GM19238 (cell line): Measurements from ENCODE around the gene TSPAN8.
"Not testable (repeated sequence)": the region's sequence is repeated elsewhere in the genome, so short reads cannot be mapped to it uniquely, and the experiment has no call there.

Experiments used
- DNase-seq: peaks from one replicate; pipeline ENCODE4 v3.0.0; 2011; ENCODE audit warnings: low spot score; ENCODE audit not compliant: insufficient read length

The TSPAN8 gene

GRCh38 chr12:71164568-71165197 is 6.9 kb upstream of the TSPAN8 start:
- no peak for DNase-seq

GRCh38 chr12:71164166-71164565 is 6.4 kb upstream of the TSPAN8 start:
- DNase-seq = no peak

GRCh38 chr12:71162832-71163763 is 5.3 kb upstream of the TSPAN8 start:
- no peak for DNase-seq

DNA sequence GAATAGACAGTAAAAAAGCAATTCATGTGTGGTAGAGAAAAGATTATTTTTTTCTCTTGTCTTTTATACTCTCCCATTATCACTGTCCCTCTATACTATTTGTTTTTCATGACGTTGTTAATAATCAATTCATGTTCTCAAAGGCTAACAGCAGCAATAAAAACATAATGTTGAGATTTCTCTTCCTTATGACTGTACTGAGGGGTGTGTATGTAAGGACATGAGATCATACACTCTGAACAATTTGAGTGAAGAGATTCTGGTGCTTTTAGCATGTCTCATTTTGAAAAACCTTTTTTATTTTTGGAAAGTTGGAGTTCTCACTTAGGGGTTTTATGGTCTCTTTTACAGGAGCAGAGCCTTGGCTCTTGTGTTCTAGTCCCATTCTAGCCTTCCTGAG is 3.8 kb upstream of the TSPAN8 start:
- DNase-seq = no peak

DNA sequence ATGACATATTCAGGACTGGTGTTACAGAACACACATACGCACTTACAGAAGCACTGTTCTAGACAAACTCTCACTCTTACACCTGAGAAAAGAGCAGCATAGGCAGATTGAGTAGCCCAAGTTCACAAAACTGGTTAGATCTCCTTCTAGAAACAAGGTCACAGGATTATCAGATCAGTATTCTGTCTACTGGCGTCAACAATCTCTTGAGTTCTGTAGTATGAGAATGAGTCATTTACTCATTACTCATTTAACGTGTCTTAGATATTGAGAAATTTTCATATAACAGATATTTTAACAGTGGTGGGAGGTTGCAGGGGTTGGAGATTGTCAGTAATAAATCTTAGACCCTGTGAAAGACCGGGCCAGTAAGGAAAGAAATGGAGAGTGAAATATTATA is 2.8 kb upstream of the TSPAN8 start:
- DNase-seq = no peak

- no peak for DNase-seq
Measured at GRCh38 chr12:71159878-71160277, 2.1 kb upstream of the TSPAN8 start.

GRCh38 chr12:71159264-71159663 is 1.5 kb upstream of the TSPAN8 start:
- no peak for DNase-seq

GRCh38 chr12:71158361-71158882 is 623 bp upstream of the TSPAN8 start:
- DNase-seq = no peak

DNA sequence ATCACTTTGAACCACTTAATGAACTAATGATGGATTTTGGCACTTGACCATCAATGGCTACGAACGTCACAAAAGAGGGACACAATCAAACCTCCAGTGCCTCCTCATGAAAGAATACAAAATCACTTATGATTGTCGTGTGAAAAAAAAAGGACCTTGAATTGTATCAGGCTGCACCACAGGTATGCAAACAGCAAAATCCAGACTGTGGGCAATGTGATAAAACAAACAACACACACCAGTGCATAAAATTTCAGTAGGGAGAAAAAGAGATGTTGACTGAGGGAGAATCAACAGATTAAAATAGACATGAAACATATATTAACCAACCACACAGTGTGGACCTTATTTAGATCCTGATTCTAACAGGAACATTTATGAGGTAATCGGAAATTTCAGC is 2.6 kb downstream of the TSPAN8 start:
- no peak for DNase-seq

- DNase-seq = no peak
Measured at GRCh38 chr12:71152851-71153250, 4.9 kb downstream of the TSPAN8 start.

GRCh38 chr12:71150041-71150440 is 7.8 kb downstream of the TSPAN8 start:
- not testable (repeated sequence) for DNase-seq

- no peak for DNase-seq
Measured at GRCh38 chr12:71144682-71145081, 13.1 kb downstream of the TSPAN8 start.

DNA sequence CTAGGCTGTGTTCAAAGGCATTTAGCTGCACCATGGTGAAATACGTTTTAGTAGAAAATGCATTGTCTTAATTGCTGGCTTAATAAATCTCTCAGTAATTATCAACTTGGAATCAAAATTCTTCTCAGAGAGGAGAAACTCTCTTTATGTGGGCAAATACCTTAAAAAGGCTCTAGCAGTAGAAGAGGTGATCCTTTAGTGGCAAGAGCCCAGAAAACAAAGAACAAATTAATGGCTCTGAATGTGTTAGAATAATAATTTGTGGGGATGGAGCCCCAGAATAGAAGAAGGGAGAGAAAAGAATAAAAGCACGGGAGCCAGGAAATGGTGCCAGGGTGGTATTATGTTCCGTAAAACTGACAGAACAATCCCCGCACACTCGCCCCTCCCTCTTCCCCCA is 14.8 kb downstream of the TSPAN8 start:
- DNase-seq = no peak

GRCh38 chr12:71142016-71142415 is 15.8 kb downstream of the TSPAN8 start:
- DNase-seq = no peak

DNA sequence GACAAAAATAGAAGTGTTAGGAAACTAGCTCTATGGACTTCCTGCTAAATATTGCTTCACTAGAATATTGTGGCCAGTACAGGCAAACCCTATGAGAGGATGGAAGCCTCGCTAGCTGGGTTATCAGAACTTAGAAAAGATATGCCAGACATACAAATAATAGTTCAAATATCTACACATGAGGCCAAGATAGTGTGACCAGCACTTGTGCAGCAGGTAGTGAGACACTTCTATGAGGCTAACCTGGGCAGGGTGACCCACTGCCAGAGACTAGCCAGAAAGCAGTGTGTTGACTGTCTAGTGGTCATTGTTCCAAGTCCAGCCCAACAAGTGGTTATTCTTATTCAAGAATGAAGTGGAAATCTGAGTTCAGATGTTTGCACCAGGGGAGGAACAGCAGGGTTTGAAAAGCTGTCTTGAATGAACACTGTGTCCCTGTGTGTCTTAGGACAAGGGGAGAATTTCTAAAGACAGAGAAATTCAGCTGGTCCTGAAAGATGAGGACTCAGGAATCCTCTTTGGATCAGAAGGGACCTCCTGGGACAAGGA is 16.3 kb downstream of the TSPAN8 start:
- no peak for DNase-seq

DNA sequence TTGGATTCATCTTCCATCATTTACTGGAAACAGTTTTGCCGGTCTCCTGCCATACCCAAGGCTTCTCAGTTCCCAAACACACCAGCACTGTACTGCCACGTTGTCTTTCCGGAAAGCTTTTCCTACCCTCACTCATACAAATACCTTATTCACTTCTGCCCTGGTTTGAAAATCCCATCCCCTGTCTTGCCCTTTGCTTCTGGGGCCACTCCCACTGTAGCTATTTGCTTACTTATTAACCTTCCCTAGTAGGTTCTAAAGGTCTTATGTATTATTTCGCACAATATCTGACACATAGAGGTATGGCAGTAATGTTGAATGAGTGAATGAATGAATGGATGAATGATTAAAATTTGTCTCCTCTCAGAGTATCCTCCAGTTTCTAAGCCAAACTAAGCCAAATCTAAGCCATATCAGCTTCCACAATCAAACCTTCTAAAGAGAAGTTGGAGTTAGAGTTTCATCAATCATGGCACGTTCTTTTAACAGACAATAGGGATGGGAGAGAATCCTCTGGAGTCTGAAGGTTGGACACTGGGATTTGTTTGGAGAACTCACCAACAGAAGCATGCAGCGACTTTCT is 18.6 kb downstream of the TSPAN8 start:
- no peak for DNase-seq

GRCh38 chr12:71138011-71138410 is 19.8 kb downstream of the TSPAN8 start:
- DNase-seq = no peak

DNA sequence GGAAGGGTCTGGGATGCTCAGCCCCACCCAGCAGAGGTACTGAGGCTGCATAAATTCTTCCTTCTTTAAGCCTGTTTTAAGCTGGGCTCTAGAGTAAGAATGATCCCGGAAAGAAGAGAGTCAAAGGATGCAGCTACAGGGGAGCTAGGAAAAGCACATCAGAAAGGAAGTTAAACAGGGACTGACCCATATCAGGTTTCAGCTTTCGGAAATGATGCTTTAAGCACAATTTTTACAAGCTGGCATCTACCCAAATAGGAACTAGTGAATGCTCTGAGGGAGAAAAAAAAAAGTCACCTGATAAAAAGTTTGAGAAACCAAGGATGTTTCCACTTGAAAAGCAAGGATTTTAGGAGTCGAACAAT is 22.0 kb downstream of the TSPAN8 start:
- DNase-seq = no peak

DNA sequence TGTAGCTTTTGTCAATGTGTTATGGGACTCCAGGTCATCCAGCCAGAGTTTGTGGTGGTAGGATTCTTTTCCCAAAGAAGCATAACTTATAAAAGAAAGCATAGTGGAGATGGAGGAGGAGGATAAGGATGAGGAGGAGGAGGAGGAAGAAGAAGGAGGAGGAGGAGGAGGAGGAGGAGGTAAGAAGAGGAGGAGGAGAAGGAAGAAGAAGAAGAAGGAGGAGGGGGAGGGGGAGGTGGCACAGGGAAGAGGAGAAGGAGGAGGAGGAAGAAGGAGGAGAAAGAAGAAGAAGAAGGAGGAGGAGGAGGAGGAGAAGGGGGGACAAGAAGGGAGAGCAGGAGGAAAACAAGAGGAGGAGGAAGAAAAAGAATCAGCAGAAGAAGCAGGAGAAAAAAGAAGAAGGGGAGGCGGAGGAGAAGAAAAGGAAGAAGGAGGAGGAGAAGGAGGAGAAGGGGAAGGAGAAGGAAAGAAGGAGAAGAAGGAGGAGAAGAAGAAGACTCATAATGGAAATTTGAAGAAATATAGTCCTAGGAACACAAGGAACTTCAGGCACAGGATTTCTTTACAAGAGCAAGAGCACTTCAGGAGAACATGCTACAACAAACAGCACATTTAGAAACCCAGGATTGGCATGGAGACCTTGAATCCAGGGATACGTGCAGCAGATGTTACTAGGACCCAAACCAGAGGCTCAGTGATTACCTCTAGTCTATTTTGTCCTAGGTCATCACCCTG is 22.6 kb downstream of the TSPAN8 start:
- DNase-seq = no peak

DNA sequence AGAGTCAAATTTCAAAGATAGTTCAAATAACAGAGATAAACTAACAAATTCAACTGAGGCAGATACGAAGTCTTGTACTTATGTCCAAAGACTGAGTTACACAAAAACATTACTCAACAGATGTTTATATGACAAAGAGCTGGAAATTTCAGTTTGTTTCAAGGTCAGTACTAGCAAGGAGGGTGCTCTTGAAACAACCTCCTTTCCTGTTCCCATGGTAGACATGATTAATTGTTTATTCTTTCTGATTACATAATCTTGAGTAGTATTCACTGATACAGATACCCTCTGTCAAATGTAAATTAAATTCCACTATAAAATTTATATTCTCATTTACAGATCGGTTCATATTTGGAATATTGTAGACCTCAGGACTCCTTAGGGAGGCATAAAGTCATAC is 23.4 kb downstream of the TSPAN8 start:
- DNase-seq = no peak

DNA sequence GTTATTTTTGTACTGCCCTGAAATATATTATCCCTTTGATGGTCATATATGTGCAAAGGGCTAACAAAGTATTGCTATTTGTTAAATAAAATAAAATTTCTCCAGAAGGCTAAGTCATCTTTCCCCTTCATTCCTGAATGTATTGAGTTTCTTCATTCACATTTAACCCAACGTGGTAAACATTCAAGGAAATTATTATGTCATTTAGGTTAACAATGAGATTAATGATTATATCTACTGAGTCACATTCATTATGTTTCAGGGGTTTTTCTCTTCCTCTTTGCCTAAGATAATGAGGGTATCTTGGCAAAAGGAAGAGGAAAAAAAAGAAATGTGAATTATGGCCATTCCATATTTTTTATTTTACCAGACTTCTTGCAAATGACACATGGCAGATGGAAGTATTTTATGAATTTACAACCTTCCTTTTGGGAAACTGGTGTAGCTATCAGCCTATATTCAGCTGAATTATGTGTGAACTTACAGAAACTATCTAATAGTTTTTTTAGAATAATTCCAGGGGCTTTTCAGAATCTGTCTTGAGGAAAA is 27.2 kb downstream of the TSPAN8 start:
- DNase-seq = no peak
